Endothelial cell of umbilical vein (primary cell): Measurements from ENCODE around the gene GAPVD1. TPM values are rescaled to one million over a fixed set of nuclear protein-coding genes. Genes with fewer than 3 reads are reported as not detected.

Experiments
- BruUV-seq: library from RNA; stranded (reverse); fragments of 400-500 nt; replicated peaks from 2 replicates; lab custom pipeline; 2021; lab: Mats Ljungman, UMichigan
- CTCF ChIA-PET: fragments of 300-600, 350-600 bp; sonication (Branson Sonifier 250); formaldehyde crosslinking; loops from one replicate; lab custom pipeline; 2021; ENCODE audit warnings: antibody characterized with exemption, inconsistent platforms; lab: Charles Lee
- POLR2A ChIA-PET: fragments of 300-600, 350-600 bp; sonication (Branson Sonifier 250); formaldehyde crosslinking; loops from one replicate; lab custom pipeline; 2021; ENCODE audit warnings: antibody characterized with exemption, inconsistent platforms; lab: Charles Lee
- DNase-seq: peaks from one replicate; pipeline ENCODE4 v3.0.0-alpha.2; 2011; ENCODE audit warnings: low read depth, low spot score
- FAIRE-seq: peaks from 2 replicates; lab custom pipeline; 2011; peaks lifted over from hg19 to GRCh38; lab: Jason Lieb, UNC
- H2AFZ ChIP-seq: 2 replicates; pipeline ENCODE4 v1.6.0; 2012; ENCODE audit warnings: low read depth, low read length, control low read depth, inconsistent platforms
- H3K27ac ChIP-seq: 2 replicates; pipeline ENCODE4 v1.5.1; 2011; ENCODE audit warnings: low read depth, mild to moderate bottlenecking, control low read depth, low read length, moderate library complexity; ENCODE audit not compliant: insufficient read depth
- H3K27me3 ChIP-seq, 2 experiments: 2 replicates each; pipeline versions ENCODE4 v1.6.0 to v1.6.1; 2011; ENCODE audit warnings: low read length in 2 of 2, mixed read lengths in 1 of 2; ENCODE audit not compliant: control insufficient read depth in 2 of 2, insufficient read depth in 2 of 2
- H3K36me3 ChIP-seq, 2 experiments: 2 replicates in 1 of 2; 3 replicates in 1 of 2; pipeline ENCODE4 v1.5.1; 2011; ENCODE audit warnings: low read length in 2 of 2, mild to moderate bottlenecking in 1 of 2, moderate library complexity in 1 of 2; ENCODE audit not compliant: control insufficient read depth in 2 of 2, insufficient read depth in 2 of 2; ENCODE audit errors: extremely low read depth in 1 of 2
- H3K4me1 ChIP-seq: 3 replicates; pipeline ENCODE4 v1.5.1; 2011; ENCODE audit warnings: mild to moderate bottlenecking, low read length; ENCODE audit not compliant: control insufficient read depth, insufficient read depth; ENCODE audit errors: extremely low read depth
- H3K4me2 ChIP-seq: 2 replicates; pipeline ENCODE4 v1.6.1; 2011; ENCODE audit warnings: low read length, control low read depth, mixed read lengths; ENCODE audit not compliant: insufficient read depth
- H3K4me3 ChIP-seq, 3 experiments: fragments of 200-600 bp in 1 of 3; sonication (generic), shearing (Covaris generic) in 1 of 3; replicated peaks in 1 of 3; 2 replicates each; pipeline ENCODE4 v1.5.1; 2011 to 2016; ENCODE audit warnings: control low read depth in 3 of 3, low read length in 3 of 3, mild to moderate bottlenecking in 2 of 3, inconsistent platforms in 1 of 3, low read depth in 1 of 3, moderate library complexity in 1 of 3; ENCODE audit not compliant: insufficient read depth in 1 of 3
- H3K79me2 ChIP-seq: 2 replicates; pipeline ENCODE4 v1.6.0; 2012; ENCODE audit warnings: low read length, inconsistent platforms; ENCODE audit not compliant: control insufficient read depth, insufficient read depth
- H3K9ac ChIP-seq: replicated peaks from 2 replicates; pipeline ENCODE3; 2011; ENCODE audit warnings: low read length, control low read depth; ENCODE audit not compliant: insufficient read depth; ENCODE audit errors: extremely low read depth
- H3K9me1 ChIP-seq: replicated peaks from 3 replicates; pipeline ENCODE4 v1.6.0; 2011; ENCODE audit warnings: mild to moderate bottlenecking, low read length; ENCODE audit not compliant: control insufficient read depth, insufficient read depth; ENCODE audit errors: extremely low read depth
- H3K9me3 ChIP-seq: replicated peaks from 2 replicates; pipeline ENCODE4 v1.5.1; 2012; ENCODE audit warnings: low read length, inconsistent platforms; ENCODE audit not compliant: control insufficient read depth, insufficient read depth
- H4K20me1 ChIP-seq: replicated peaks from 2 replicates; pipeline ENCODE3; 2011; ENCODE audit warnings: mild to moderate bottlenecking, low read length; ENCODE audit not compliant: control insufficient read depth, insufficient read depth; ENCODE audit errors: extremely low read depth
- EZH2 ChIP-seq: IDR thresholded peaks from 2 replicates; pipeline ENCODE4 v1.6.1; 2012; ENCODE audit warnings: borderline replicate concordance, low read depth, mild to moderate bottlenecking, moderate library complexity, low read length, inconsistent platforms; ENCODE audit not compliant: severe bottlenecking
- FOS ChIP-seq: IDR thresholded peaks from 2 replicates; pipeline ENCODE4 v1.6.1; 2011; ENCODE audit warnings: mild to moderate bottlenecking, low read length, moderate library complexity, borderline replicate concordance; ENCODE audit not compliant: insufficient read depth
- GATA2 ChIP-seq: IDR thresholded peaks from 2 replicates; pipeline ENCODE4 v1.7.0; 2011; ENCODE audit warnings: low read depth, mild to moderate bottlenecking, moderate library complexity, mixed read lengths, low read length; ENCODE audit not compliant: insufficient read length, insufficient read depth
- JUN ChIP-seq: IDR thresholded peaks from 2 replicates; pipeline ENCODE4 v1.6.1; 2011; ENCODE audit warnings: borderline replicate concordance, low read depth; ENCODE audit not compliant: insufficient read length, insufficient read depth
- MYC ChIP-seq: IDR thresholded peaks from one replicate; pipeline ENCODE4 v1.6.1; 2011; ENCODE audit warnings: mild to moderate bottlenecking, low read depth, low read length
- POLR2A ChIP-seq: IDR thresholded peaks from 2 replicates; pipeline ENCODE4 v1.6.1; 2012; ENCODE audit warnings: low read depth, mild to moderate bottlenecking, control low read depth, low read length
- POLR2AphosphoS5 ChIP-seq: IDR thresholded peaks from 2 replicates; pipeline ENCODE4 v1.6.1; 2012; ENCODE audit warnings: low read depth, mild to moderate bottlenecking, control low read depth, low read length, moderate library complexity; ENCODE audit not compliant: insufficient read depth
- dilution Hi-C: fragments of 300-500 bp; cut with MboI; formaldehyde crosslinking; loops from one replicate; pipeline ENCODE4 v1.15.0; 2019; ENCODE audit warnings: low sequenced_read_pairs; ENCODE audit not compliant: extremely low pct_ligation_motif_present
- intact Hi-C: fragments of 100-400 bp; cut with micrococcal nuclease; formaldehyde crosslinking; loops from one replicate; pipeline ENCODE4 v1.10.0; 2022
- polyA plus RNA-seq, 4 experiments: library from polyadenylated mRNA; depleted of rRNA in 3 of 4; stranded (reverse) in 3 of 4; unstranded in 1 of 4; fragments of >200 nt; gene quantifications; 2 replicates each; pipeline versions ENCODE4 v1.2.1 to v1.2.3, GENCODE V29; 2011 to 2012; ENCODE audit warnings: missing spikeins in 1 of 4
- total RNA-seq: library from RNA; stranded (reverse); gene quantifications from 2 replicates; pipeline ENCODE4 v1.2.3, GENCODE V29; 2021
- TF ChIP-seq, protein P1 (sequence below): IDR thresholded peaks from 2 replicates; pipeline ENCODE4 v1.6.1; 2011; ENCODE audit not compliant: insufficient read depth, insufficient read length
- TF ChIP-seq, protein P2 (sequence below), 2 donors: IDR thresholded peaks; 1 replicate in 1 of 2; 2 replicates in 1 of 2; pipeline ENCODE4 v1.5.1; 2011; ENCODE audit warnings: low read length in 2 of 2, mild to moderate bottlenecking in 2 of 2, moderate library complexity in 2 of 2, control low read depth in 1 of 2, inconsistent platforms in 1 of 2, low read depth in 1 of 2; ENCODE audit not compliant: insufficient read depth in 1 of 2; ENCODE audit errors: extremely low read depth in 1 of 2

GAPVD1 gene
- total and polyA plus RNA-seq, 2 donors (not counting 3 experiments of a cell fraction or from before 2014, with no cell fraction given) = 10.7 to 53.2 TPM

DNA sequence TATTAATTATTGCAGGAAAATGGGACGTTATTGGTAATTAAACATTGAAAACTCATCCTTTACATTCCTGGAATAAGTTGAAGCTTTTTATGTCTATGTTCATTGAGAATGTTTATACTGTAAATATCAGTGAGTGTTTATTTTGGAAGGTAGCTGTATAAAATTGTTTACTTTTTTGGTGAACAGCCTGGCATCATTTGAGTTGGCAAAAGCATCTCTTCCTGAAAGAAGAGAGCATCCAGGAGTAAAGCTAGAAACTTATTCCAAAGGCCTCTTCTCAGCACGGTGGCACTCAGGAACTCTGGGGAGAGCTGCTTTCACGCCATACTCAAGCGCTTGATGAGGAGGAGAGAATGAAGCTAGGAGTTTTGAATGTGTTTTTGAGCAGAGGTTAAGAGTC, 79.9 kb downstream of the GAPVD1 start:
- Histone ChIP-seq H3K9me3 (no peaks in the 10 kb centered on the region), H3K4me3 (no peak overlapping the region), H3K4me1 (peaks cover 11% of the 10 kb centered on the region), H3K4me2 (no peak overlapping the region), H4K20me1 (no peaks in the 10 kb centered on the region), H3K27ac (no peak overlapping the region), H3K9ac (no peak overlapping the region), H2AFZ (no peak overlapping the region), H3K27me3 (no peaks in the 10 kb centered on the region), H3K9me1 (no peaks in the 10 kb centered on the region), H3K79me2 (no peaks in the 10 kb centered on the region), H3K36me3 (peaks cover 10 to 17% of the 10 kb centered on the region in 2 experiments)
- TF ChIP-seq POLR2AphosphoS5 = no peak
- TF ChIP-seq EZH2 = no peak
- TF ChIP-seq POLR2A = no peak
- no peak for TF ChIP-seq JUN
- no peak for TF ChIP-seq GATA2
- no peak for TF ChIP-seq MYC
- no peak for TF ChIP-seq FOS
- TF ChIP-seq, protein P1, sequence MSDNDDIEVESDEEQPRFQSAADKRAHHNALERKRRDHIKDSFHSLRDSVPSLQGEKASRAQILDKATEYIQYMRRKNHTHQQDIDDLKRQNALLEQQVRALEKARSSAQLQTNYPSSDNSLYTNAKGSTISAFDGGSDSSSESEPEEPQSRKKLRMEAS = no peak
- TF ChIP-seq, protein P2, sequence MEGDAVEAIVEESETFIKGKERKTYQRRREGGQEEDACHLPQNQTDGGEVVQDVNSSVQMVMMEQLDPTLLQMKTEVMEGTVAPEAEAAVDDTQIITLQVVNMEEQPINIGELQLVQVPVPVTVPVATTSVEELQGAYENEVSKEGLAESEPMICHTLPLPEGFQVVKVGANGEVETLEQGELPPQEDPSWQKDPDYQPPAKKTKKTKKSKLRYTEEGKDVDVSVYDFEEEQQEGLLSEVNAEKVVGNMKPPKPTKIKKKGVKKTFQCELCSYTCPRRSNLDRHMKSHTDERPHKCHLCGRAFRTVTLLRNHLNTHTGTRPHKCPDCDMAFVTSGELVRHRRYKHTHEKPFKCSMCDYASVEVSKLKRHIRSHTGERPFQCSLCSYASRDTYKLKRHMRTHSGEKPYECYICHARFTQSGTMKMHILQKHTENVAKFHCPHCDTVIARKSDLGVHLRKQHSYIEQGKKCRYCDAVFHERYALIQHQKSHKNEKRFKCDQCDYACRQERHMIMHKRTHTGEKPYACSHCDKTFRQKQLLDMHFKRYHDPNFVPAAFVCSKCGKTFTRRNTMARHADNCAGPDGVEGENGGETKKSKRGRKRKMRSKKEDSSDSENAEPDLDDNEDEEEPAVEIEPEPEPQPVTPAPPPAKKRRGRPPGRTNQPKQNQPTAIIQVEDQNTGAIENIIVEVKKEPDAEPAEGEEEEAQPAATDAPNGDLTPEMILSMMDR (IDR thresholded peaks at IDR 0.05; ENCODE audit: extremely low read depth in 1 of 2, insufficient read depth in 1 of 2, low read depth in 1 of 2, low read length in 2 of 2) = no peak
- dilution Hi-C loops = no loop called here
- intact Hi-C loops = no loop called here
- no peak for FAIRE-seq
- BruUV-seq = no TSS peak
- DNase-seq = no peak
- POLR2A ChIA-PET = interaction anchor here (1.2 kb wide), 1 partner anchor 101 kb away, joined by 3 read pairs; the partner anchor contains the start of gene HSPA5
- CTCF ChIA-PET = interaction anchor here (0.6 to 1.4 kb wide), 5 partner anchors 10 to 123 kb away, joined by 3 to 4 read pairs (median 3); no protein-coding TSS in a partner anchor
